ENCODE measurements around the gene SLC4A4.

- TF ChIP-seq, protein P1, sequence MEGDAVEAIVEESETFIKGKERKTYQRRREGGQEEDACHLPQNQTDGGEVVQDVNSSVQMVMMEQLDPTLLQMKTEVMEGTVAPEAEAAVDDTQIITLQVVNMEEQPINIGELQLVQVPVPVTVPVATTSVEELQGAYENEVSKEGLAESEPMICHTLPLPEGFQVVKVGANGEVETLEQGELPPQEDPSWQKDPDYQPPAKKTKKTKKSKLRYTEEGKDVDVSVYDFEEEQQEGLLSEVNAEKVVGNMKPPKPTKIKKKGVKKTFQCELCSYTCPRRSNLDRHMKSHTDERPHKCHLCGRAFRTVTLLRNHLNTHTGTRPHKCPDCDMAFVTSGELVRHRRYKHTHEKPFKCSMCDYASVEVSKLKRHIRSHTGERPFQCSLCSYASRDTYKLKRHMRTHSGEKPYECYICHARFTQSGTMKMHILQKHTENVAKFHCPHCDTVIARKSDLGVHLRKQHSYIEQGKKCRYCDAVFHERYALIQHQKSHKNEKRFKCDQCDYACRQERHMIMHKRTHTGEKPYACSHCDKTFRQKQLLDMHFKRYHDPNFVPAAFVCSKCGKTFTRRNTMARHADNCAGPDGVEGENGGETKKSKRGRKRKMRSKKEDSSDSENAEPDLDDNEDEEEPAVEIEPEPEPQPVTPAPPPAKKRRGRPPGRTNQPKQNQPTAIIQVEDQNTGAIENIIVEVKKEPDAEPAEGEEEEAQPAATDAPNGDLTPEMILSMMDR (IDR thresholded peaks at IDR 0.05; ENCODE audit: low read length): no peak
- TF ChIP-seq EZH2 (IDR thresholded peaks at IDR 0.05; ENCODE audit: borderline replicate concordance, low read length): no peak
These were observed 46.6 kb upstream of the SLC4A4 start for GRCh38 chr4:71292228-71292627.
